CD4-positive, alpha-beta T cell treated with Interleukin-12 subunit alpha and Interleukin-12 subunit beta, for 1 hour (primary cell): Measurements from ENCODE around the gene IPO11.

Source experiments
- DNase-seq: peaks from one replicate; pipeline ENCODE4 v3.0.0-alpha.2; 2020

IPO11 gene

GRCh38 chr5:62412549-62413329, at the start of gene IPO11:
TSS of gene IPO11 (plus strand) at chr5:62412763. CDS start at chr5:62437280, 24,517 bp downstream.
- DNase-seq = peak; percentile 99

- DNase-seq = no peak
Measured at GRCh38 chr5:62369039-62369438, 43.5 kb upstream of the IPO11 start.

- no peak for DNase-seq
Measured at GRCh38 chr5:62371409-62371808, 41.2 kb upstream of the IPO11 start.

- DNase-seq = no peak
Measured at GRCh38 chr5:62372600-62372999, 40.0 kb upstream of the IPO11 start.

- no peak for DNase-seq
Measured at GRCh38 chr5:62373382-62373781, 39.2 kb upstream of the IPO11 start.

- DNase-seq = no peak
Measured at GRCh38 chr5:62374090-62374489, 38.5 kb upstream of the IPO11 start.

- DNase-seq = no peak
Measured at GRCh38 chr5:62375627-62376026, 36.9 kb upstream of the IPO11 start.

GRCh38 chr5:62376064-62376463, 36.5 kb upstream of the IPO11 start:
- DNase-seq = no peak

- no peak for DNase-seq
Measured at GRCh38 chr5:62385131-62385530, 27.4 kb upstream of the IPO11 start.

- DNase-seq = no peak
Measured at GRCh38 chr5:62385816-62386400, 26.7 kb upstream of the IPO11 start.

- no peak for DNase-seq
Measured at GRCh38 chr5:62386824-62387223, 25.7 kb upstream of the IPO11 start.

- DNase-seq = no peak
Measured at GRCh38 chr5:62395210-62395950, 17.2 kb upstream of the IPO11 start.

GRCh38 chr5:62403411-62404250, 8.9 kb upstream of the IPO11 start, which contains the start of gene DIMT1:
TSS of gene DIMT1 (minus strand) at chr5:62403905. CDS start at chr5:62403772, 133 bp downstream.
- peak; percentile 93 for DNase-seq

- no peak for DNase-seq
Measured at GRCh38 chr5:62413711-62414110, 1.1 kb downstream of the IPO11 start.

- DNase-seq = no peak
Measured at GRCh38 chr5:62418462-62419076, 6.0 kb downstream of the IPO11 start.

GRCh38 chr5:62419609-62420008, 7.0 kb downstream of the IPO11 start:
- DNase-seq = no peak

- DNase-seq = no peak
Measured at GRCh38 chr5:62421414-62421813, 8.9 kb downstream of the IPO11 start.

GRCh38 chr5:62424763-62425162, 12.2 kb downstream of the IPO11 start:
- DNase-seq = no peak

GRCh38 chr5:62431735-62432620, 19.4 kb downstream of the IPO11 start:
- no peak for DNase-seq

- DNase-seq = no peak
Measured at GRCh38 chr5:62432621-62433064, 20.1 kb downstream of the IPO11 start.

GRCh38 chr5:62448528-62448927, 36.0 kb downstream of the IPO11 start:
- DNase-seq = no peak
